C4-2B (cell line): Measurements from ENCODE around the gene EYA4.

Source experiments
- ZFX ChIP-seq: fragments of 450-650 bp; IDR thresholded peaks from 2 replicates; pipeline ENCODE4 v1.6.1; 2017
- TF ChIP-seq, protein P1 (sequence below): fragments of 450-650 bp; conservative IDR thresholded peaks from 2 replicates; pipeline ENCODE4 v1.5.1; 2017; ENCODE audit warnings: mild to moderate bottlenecking

DNA sequence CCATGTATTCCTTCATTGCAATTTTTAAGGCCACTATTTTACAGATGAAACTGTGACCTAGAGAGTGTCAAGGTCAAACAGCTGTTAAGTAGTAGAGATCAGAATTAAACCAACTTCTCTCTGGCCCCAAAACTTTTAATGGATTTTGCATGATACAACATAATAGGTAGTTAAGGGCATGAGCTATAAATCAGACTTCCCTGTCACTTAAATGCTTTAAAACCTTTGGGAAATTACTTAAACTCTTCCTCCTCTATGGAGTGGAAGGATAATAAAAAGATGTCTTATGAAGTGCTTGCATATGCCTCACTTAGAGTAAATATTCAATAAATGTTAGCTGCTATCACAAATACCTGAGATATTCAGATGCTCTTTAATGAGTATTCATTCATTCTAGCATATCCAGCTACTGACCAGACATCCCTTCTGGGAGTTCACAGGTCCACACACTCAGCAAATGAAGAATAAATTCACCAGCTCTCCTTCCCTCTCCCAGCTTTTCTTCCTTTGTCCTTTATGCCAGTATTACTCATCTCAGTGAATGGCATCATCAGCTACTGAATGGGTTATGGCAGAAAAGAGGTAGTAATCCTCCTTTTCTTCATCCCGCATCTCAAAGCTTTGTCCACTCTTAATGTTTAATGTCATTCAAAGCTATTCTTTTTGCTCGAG, 36.2 kb downstream of the EYA4 start:
- TF ChIP-seq, protein P1, sequence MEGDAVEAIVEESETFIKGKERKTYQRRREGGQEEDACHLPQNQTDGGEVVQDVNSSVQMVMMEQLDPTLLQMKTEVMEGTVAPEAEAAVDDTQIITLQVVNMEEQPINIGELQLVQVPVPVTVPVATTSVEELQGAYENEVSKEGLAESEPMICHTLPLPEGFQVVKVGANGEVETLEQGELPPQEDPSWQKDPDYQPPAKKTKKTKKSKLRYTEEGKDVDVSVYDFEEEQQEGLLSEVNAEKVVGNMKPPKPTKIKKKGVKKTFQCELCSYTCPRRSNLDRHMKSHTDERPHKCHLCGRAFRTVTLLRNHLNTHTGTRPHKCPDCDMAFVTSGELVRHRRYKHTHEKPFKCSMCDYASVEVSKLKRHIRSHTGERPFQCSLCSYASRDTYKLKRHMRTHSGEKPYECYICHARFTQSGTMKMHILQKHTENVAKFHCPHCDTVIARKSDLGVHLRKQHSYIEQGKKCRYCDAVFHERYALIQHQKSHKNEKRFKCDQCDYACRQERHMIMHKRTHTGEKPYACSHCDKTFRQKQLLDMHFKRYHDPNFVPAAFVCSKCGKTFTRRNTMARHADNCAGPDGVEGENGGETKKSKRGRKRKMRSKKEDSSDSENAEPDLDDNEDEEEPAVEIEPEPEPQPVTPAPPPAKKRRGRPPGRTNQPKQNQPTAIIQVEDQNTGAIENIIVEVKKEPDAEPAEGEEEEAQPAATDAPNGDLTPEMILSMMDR: no peak
- no peak for TF ChIP-seq ZFX
